Measurements from ENCODE around the gene RBM4.
"Not testable (repeated sequence)": the region's sequence is repeated elsewhere in the genome, so short reads cannot be mapped to it uniquely, and the experiment has no call there.

The RBM4 gene

DNA sequence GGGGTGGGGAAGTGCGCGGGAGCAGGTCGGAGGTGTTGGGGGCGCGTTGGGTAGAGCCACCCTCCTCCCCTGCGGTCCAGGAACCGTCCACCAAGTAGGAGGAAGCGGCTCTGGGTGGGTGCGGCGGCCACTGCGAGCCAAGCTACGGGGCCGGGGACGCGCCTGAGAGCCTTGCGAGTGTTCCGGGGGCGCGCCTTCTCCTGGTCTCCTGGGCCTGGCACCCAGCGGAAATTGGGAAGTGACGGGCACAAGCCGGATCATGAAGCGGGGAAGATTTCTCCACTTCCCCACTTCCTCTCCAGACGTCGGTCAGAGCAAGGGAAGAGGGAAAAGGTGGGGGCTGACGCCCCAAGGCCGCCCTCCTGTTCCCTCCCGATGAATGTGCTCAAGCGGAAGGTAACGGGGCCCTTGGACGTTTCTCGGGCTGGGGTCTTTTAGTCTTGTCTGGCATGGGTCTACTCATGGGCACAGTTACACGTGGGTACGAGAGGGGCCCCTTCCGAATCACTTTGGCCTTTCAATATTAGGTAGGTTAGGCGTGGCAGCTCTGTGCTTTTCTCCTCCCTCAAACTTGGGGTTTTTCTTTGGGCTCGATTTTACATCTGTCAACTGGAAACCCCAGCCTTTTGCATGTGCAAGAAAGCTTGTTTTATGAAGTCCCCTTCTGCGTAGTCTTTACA lies 21.2 kb upstream of the RBM4 start:
- no peak for DNase-seq

DNA sequence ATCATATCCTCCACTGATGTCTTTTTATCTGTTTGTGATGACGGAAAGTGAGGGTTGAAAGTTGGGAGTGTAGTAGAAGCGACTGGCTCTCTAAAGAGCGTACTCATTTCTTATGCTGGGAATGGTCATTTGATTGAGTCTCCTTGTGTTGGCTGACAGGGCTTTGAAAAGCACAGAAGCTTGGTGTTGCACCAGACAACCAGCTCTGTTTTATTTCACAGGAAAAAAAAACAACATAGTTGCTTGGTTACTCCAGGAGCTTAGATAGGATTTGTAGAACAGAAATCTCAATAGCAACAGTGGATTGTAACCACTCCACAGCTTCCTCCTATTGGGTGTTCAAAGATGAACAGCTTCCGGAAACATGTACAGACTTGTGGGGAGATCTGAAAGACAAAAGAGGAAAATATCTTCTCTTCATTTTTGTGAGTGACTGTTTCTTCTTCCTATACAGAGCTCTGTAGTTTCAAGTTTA lies 19.4 kb upstream of the RBM4 start:
- DNase-seq, result no peak

DNA sequence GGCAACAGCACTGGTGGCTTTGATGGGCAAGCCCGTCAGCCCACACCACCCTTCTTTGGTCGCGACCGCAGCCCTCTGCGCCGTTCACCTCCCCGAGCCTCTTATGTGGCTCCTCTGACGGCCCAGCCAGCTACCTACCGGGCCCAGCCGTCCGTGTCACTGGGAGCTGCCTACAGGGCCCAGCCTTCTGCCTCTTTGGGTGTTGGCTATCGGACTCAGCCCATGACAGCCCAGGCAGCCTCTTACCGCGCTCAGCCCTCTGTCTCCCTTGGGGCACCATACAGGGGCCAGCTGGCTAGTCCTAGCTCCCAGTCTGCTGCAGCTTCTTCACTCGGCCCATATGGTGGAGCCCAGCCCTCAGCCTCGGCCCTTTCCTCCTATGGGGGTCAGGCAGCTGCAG lies 14.1 kb upstream of the RBM4 start:
- no peak for DNase-seq

DNA sequence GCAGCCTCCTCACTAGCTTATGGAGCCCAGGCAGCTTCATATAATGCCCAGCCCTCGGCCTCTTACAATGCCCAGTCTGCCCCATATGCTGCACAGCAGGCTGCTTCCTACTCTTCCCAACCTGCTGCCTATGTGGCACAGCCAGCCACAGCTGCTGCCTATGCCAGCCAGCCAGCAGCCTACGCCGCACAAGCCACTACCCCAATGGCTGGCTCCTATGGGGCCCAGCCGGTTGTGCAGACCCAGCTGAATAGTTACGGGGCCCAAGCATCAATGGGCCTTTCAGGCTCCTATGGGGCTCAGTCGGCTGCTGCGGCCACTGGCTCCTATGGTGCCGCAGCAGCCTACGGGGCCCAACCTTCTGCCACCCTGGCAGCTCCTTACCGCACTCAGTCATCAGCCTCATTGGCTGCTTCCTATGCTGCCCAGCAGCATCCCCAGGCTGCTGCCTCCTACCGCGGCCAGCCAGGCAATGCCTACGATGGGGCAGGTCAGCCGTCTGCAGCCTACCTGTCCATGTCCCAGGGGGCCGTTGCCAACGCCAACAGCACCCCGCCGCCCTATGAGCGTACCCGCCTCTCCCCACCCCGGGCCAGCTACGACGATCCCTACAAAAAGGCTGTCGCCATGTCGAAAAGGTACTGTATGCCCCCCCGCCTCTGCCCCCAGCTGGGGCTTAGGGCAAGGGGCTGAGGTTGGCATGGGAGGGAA lies 13.3 kb upstream of the RBM4 start:
- DNase-seq, result no peak

DNA sequence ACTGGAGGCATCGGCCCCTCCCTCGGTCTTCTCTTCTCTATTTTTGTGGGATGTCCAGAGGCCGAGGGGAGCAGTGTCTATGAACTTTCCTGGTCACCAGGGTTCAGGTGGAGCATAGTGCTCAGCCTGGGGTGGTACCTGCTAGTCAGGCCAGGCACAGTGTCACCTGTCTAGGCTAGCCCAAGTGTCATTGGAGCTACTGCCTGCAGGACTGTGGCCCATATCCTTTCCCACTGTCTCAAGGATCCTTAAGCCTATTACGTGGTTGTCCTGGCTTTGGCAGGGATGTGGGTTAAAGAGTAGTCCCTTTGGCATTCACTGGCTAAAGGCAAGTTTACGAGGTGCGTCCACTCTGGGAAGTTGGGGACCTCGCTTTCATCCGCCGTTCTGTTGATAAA lies 12.8 kb upstream of the RBM4 start:
- DNase-seq, result no peak

DNA sequence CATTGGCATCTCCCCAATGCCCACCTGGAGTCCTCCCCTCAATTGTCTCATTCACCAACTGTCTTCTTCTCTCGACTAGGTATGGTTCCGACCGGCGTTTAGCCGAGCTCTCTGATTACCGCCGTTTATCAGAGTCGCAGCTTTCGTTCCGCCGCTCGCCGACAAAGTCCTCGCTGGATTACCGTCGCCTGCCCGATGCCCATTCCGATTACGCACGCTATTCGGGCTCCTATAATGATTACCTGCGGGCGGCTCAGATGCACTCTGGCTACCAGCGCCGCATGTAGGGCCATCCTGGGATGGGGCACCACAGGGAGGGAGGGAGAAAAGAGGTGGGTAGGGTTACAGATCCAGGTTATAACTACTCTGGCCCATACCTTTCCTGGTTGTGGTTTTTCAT lies 12.1 kb upstream of the RBM4 start:
- DNase-seq, result no peak

DNA sequence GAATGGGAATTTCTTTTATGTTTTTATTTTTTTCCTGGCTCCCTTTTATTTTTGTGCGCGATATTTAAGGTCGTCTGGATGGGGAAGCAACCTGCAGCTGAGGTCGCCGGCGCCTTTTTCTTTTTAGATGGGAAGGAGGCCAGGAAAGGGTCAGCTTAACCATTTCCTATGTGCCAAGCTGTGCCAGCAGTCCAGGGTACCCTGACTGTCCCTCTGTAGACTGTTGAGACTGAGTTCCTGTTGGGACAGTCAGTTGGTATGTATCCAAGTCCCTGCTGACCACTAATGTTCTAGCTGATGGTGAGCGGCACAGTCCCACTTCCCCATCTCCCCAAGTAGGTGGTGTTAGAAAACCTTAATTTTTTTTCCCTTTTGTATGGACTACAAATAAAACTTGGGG lies 11.6 kb upstream of the RBM4 start:
- DNase-seq, result no peak

DNA sequence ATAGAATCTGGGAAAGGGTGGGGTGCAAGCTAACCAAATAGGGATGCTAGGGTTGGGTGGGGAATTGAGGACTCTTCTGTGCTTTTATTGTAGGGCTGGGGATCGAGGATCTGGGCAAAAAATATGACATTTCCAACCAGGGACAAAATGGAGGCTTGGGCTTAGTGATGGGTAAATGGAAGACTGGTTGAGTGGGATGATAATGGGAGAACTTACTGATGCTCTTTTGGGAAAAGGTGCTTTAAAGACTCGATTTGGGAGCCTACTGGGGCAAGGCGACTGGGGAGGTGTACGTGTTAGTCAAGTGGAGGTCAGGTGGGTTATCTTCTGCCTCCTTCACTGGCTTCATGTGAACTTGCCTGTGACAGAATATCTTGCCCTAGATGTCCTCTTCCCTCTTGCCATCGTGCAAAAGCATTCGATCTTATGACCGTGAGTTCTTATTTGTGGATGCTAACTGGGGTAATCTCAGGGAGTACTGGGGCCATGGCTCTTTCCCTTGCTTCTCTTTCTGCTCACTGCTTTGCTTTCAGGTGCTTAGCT lies 10.4 kb upstream of the RBM4 start:
- no peak for DNase-seq

DNA sequence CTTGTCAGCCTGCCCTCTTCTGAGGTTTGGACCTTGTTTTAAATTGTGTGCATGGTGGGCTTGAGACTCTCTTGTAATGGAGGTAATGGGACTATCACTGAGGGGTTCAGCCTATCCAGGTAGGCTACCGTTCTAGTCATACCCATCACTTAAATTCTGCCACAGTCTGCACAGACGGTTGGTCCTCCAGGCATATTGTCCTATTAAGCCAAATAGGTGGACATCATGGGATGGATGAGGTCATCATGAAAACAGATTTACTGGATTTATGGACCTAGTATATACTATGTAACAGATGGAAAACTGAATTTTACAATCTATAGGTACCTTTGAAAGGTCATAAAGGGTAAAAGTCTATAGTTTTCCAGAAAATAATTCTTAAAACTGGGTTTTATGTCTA lies 9.1 kb upstream of the RBM4 start:
- DNase-seq, result no peak

DNA sequence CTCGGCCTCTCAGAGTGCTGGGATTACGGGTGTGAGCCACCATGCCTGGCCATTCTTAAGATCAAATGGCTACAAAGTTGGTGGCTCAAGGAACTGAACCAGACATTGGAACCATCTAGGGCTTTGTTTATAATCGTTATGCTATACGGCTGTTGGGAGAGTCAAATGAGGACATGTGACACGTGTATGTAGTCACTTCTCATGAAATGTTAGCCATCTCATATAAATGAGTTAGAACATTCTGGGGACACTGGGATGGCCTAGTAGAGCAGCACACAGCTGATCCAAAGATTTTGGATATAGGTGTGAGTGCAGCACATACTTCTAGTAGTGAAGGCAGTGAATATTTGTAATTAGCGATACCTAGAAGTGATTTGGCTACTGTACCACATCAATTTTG lies 6.6 kb upstream of the RBM4 start:
- no peak for DNase-seq

DNA sequence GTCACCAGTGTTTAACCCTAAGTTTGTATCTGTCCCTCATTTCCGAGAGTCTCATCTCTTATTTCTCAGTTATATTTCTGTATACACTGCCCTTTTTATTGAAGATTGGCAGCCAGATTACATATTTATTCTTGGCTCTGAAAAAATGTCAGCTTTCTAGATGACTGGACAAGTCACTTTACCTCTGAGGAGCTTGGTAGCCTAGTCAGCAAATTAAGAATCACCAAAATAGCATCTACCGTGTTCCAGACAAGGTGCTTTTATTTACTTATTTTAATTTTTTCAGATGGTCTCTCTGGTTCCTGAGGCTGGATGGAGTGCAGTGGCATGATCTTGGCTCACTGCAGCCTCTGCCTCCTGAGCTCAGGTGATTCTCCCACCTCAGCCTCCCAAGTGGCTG lies 5.6 kb upstream of the RBM4 start:
- no peak for DNase-seq

DNA sequence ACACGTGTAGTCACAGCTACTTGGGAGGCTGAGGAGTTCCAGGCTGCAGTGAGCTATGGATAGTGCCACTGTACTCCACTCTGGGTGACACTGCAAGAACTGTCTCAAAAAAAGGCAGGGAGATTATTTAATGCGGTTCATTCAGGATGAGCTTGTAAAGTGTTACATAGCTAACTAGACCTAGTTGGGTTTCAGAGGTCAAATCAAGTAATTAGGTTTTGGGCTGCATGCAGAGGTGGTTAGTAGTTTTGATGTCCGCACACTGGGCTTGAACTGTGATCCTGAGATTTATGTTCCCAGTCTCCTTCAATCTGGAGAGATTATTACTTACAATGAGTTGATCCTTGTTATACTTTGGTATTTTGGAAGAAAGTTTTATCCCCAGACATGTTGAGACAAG lies 2.1 kb upstream of the RBM4 start:
- no peak for DNase-seq

DNA sequence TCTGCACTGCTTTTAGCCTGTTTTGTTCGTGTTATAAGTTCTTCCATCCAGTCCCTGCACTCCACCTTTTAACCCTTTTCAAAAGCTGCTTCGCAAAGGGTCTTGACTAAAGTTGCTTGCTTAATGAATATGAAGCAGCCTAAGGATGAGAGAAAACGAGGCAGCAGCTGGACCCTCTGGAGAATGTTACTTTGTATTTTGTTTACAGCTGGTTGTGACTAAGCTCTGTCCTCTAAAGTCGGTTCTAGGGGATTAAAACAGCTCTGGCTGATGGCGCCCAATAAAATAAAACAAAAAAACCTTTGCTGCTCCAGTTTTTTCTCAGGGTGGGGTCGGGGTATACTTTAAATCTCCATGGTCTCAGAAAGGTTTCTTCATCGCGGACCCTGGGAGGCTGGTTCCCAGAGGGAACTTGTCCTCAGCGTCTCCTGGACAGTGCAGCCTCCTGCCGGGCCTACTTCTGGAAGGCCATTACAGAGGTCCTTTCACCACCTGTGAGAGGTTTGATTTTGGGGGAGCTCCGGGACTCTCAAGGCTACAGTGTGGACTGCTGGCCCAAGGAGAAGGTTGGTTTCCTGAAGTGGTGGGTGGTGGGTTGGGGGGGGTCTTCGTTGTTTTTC lies 836 bp upstream of the RBM4 start:
- DNase-seq, result no peak

DNA sequence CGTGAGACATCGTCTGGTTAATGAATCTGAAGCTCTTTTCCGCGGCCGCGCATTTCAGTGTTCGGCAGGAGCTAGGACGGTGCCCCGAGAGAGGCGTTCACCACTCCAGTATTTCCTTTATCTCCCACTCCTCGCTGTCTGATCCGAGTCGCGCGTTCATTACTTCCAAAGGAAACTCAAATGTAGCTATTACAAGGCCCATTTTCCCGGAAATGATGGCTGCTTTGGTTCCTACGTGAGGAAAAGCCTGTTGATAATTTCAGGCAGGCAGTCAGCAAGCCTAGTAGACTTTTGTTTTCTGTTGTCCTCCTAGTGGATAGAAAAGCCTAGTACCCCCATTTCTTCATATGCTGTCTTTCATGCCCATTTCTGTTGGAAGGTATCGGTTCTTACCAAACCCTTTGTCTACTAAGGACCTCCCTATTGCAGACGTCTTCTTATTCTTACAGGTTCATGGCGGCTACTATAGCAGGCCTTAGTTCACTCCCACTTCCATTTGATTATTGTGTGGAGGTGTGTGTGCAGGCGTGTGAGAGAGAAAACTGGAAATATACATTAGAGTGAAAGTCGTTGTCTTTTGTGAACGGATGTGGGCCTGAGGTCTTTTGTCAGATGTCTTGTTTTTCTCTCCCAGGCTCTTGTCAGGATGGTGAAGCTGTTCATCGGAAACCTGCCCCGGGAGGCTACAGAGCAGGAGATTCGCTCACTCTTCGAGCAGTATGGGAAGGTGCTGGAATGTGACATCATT lies 737 bp downstream of the RBM4 start:
- DNase-seq, result no peak

DNA sequence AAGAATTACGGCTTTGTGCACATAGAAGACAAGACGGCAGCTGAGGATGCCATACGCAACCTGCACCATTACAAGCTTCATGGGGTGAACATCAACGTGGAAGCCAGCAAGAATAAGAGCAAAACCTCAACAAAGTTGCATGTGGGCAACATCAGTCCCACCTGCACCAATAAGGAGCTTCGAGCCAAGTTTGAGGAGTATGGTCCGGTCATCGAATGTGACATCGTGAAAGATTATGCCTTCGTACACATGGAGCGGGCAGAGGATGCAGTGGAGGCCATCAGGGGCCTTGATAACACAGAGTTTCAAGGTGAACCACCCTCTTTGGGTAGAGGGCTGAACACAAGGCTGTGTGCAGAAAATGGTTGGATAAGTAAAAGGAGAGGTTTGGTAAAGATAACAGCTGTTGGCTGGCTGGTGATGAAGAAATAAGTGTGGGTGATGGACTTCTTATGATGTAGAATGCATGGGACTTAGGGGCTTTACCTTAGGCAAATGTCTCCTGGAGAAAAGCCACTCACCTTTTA lies 1.4 kb downstream of the RBM4 start:
- not testable (repeated sequence) for DNase-seq

DNA sequence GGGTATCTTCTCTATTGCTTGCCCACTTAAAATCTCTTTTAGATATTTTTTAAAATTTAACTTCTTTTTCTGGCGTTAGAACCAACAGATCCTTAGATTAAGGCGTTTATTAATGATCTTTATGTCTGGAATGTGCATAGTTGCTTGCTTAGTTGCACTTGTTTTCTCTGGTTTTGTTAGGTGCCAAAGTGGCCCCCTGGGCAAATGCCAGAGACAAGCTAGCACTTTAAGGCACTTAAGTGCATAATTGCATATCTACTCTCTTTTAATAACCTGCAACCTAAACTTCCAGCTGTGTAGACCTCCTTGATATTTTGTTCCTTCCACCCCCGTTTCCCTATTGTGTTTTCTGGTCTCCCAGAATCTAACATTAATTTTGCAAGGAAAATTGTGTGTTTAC lies 3.3 kb downstream of the RBM4 start:
- DNase-seq, result no peak

DNA sequence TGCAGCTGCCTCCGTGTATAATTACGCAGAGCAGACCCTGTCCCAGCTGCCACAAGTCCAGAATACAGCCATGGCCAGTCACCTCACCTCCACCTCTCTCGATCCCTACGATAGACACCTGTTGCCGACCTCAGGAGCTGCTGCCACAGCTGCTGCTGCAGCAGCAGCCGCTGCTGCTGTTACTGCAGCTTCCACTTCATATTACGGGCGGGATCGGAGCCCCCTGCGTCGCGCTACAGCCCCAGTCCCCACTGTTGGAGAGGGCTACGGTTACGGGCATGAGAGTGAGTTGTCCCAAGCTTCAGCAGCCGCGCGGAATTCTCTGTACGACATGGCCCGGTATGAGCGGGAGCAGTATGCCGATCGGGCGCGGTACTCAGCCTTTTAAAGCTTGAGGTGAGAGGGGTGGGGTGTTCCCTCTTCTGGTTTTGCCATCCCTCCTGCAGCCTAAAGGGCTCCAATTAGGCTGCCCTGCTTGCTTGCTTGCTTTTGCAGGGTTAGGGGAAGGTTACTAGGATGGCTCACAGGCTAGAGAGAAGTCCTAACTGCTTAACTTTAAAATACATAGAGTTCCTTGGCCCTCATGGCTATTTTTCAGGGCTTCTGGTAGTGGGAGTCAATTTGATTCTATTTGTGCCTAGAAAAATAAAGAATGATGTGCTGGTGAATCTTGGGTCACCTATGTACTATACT lies 5.4 kb downstream of the RBM4 start:
- DNase-seq, result no peak

DNA sequence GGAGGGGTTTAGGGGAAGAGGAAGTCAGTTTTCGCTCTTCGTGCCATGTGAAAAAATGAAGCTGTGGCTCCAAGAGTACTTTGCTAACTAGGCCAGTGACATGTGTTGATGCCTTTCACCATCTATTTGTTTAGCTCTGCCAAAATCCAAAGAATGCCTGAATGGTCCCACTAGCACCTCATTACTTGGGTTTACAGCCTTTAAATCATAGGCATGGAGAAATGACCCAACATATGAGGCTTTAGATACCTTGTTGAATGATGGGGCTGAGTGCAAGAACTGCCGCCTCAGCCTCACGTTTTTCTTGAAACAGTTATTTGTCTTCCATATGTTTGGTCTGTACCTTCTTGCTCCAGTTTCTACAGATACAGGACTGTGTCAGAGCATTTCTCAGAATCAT lies 8.3 kb downstream of the RBM4 start:
- no peak for DNase-seq

DNA sequence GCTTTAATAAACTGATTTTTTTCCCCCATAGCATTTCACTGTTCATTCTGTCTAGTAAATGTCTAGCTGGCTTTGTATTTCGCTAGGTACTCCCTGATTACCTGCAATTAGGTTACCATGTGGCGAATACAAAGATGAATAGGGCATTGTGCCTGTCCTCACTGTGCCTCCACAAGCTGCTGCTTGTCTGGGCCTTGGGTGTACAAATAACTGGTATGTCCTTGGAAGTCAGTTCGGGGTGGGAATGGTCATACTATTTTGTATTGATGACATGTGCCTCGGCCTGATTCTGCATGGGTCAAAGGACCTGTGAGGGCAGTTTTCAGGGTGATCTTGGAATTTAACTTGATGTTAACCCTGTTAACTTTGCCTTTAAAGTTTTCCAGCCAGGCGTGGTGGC lies 11.4 kb downstream of the RBM4 start:
- DNase-seq, result no peak

DNA sequence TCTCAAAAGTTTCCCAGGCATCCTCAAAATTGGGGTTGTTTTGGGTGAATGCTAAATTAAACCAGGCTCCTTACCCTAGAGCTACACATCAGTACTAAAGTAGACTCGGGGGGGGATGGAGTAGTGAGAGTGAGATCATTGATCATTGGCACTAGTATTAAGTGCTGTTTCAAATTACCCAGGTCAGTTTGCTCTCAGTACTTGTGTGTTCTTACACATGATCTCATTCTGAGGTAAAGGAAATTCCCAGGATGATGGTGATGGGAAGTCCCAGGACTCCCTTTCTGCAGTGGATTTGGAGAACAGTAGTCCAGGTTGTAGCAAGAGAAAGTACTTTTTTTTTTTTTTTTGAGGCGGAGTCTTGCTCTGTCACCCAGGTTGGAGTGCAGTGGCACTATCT lies 12.5 kb downstream of the RBM4 start:
- no peak for DNase-seq

DNA sequence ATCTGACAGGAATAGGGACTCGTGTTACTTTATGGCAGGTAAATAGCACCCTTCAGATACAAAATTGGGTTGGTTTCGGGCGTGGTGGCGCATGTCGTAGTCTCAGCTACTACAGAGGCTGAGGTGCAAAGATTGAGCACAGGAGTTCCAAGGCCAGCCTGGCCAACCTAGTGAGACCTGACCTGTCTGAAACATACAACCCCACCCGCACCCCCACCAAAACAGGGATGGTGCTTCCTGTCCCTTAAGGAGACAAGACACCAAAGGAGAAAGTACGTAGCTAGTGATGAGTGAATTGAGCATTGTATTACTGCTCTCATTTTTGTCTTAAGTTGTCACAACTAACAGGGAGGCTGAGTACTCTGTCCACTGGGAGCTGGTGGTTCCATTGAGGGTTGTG lies 14.1 kb downstream of the RBM4 start:
- no peak for DNase-seq

DNA sequence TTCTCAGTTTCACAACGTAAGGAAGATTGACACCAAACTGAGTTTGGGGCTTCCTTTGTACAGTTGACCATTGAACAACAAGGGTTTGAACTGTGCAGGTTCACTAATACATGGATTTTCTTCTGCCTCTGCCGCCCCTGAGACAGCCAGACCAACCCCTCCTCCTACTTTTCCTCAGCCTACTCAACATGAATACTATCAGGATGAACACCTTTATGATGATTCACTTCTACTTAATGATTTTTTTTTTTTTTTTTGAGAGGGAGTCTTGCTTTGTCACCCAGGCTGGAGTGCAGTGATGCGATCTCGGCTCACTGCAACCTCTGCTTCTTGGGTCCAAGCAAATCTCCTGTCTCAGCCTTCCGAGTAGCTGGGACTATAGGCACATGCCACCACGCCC lies 14.6 kb downstream of the RBM4 start:
- no peak for DNase-seq

DNA sequence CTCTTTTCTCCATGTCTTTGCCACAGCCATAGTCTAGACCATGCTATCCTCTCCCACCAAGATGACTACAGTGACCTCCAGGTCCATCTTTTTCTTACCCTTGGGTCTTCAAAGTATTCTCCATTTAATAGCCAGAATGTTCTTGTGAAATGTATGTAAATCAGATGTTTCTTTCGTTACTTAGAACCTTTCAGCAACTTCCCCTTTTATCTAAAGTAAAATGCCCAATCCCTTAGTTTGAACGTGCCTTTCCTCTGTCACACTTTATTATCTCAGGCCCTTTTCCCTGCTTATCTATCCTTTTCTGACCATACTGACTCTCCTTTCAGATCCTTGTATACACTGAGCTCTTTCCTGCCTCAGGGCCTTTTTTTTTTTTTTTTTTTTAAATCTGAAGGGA lies 21.3 kb downstream of the RBM4 start:
- no peak for DNase-seq
